GM13977 (cell line): ENCODE measurements around the gene LDLRAP1.

Experiments used
- DNase-seq: peaks from one replicate; pipeline ENCODE4 v3.0.0; 2012; ENCODE audit warnings: low spot score
- CTCF ChIP-seq: IDR thresholded peaks from 2 replicates; pipeline ENCODE4 v1.5.1; 2012; ENCODE audit warnings: mild to moderate bottlenecking, control low read depth; ENCODE audit not compliant: insufficient read depth; ENCODE audit errors: extremely low read depth, missing control alignments
- in situ Hi-C: fragments of 300-500 bp; cut with MboI; formaldehyde crosslinking; loops from one replicate; pipeline ENCODE4 v1.12.0; 2022; ENCODE audit warnings: low sequenced_read_pairs, low pct_unique_long_range_greater_than_20kb, mixed read lengths, inconsistent platforms; ENCODE audit not compliant: unreplicated experiment

The LDLRAP1 gene

GRCh38 chr1:25536124-25536523 lies 7.3 kb upstream of the LDLRAP1 start:
- in situ Hi-C loops: no loop called here
- DNase-seq: no peak
- no peak for TF ChIP-seq CTCF

- TF ChIP-seq CTCF: no peak
- no peak for DNase-seq
- in situ Hi-C loops: no loop called here
These were observed 6.1 kb upstream of the LDLRAP1 start for GRCh38 chr1:25537153-25537831.

GRCh38 chr1:25538191-25538767 lies 5.1 kb upstream of the LDLRAP1 start:
- no peak for TF ChIP-seq CTCF
- in situ Hi-C loops: no loop called here
- DNase-seq: no peak

- no peak for DNase-seq
- TF ChIP-seq CTCF: no peak
- in situ Hi-C loops: no loop called here
These were observed 2.6 kb upstream of the LDLRAP1 start for GRCh38 chr1:25540750-25541342.

- in situ Hi-C loops: no loop called here
- no peak for DNase-seq
- TF ChIP-seq CTCF: no peak
These were observed 2.0 kb upstream of the LDLRAP1 start for GRCh38 chr1:25541425-25541824.

GRCh38 chr1:25541889-25542658 lies 1.3 kb upstream of the LDLRAP1 start:
- in situ Hi-C loops: no loop called here
- DNase-seq: no peak
- TF ChIP-seq CTCF: no peak
